ENCODE results near the gene KIRREL1.

The KIRREL1 gene

GRCh38 chr1:158122833-158123388 is 129.5 kb downstream of the KIRREL1 start:
- Histone ChIP-seq H3K4me2 (ENCODE audit: low read length) (no peak overlapping the region), H3K79me2 (ENCODE audit: insufficient read depth, low read length) (no peaks in the 10 kb centered on the region), H3K9ac (ENCODE audit: low read length) (no peak overlapping the region), H3K9me3 (ENCODE audit: low read length) (no peaks in the 10 kb centered on the region), H3K4me3 (ENCODE audit: low read depth, low read length, poor library complexity, severe bottlenecking) (no peak overlapping the region), H3K27ac (ENCODE audit: low read depth, low read length, poor library complexity, severe bottlenecking) (no peak overlapping the region), H4K20me1 (ENCODE audit: insufficient read depth, low read length) (no peaks in the 10 kb centered on the region), H3K4me1 (ENCODE audit: insufficient read depth, low read length, severe bottlenecking) (no peaks in the 10 kb centered on the region), H3K36me3 (ENCODE audit: insufficient read depth, low read length) (no peaks in the 10 kb centered on the region), H3K27me3 (ENCODE audit: insufficient read depth, low read length) (peaks cover 8% of the 10 kb centered on the region), H3F3A (ENCODE audit: insufficient read depth, low read length) (no peaks in the 10 kb centered on the region), H2AFZ (ENCODE audit: low read length) (no peak overlapping the region), H3K9me2 (ENCODE audit: low read depth, low read length) (no peaks in the 10 kb centered on the region)
- TF ChIP-seq EZH2 (IDR thresholded peaks at IDR 0.05; ENCODE audit: borderline replicate concordance, low read length) (no peak), CTCF (IDR thresholded peaks at IDR 0.05; ENCODE audit: low read length) (no peak)

GRCh38 chr1:158124034-158124433 is 130.6 kb downstream of the KIRREL1 start:
- H3K9me2 ChIP-seq (ENCODE audit: low read depth, low read length): no peaks in the 10 kb centered on the region
- no peaks in the 10 kb centered on the region for H3K9me3 ChIP-seq (ENCODE audit: low read length)
- TF ChIP-seq EZH2 (IDR thresholded peaks at IDR 0.05; ENCODE audit: borderline replicate concordance, low read length) (no peak), CTCF (IDR thresholded peaks at IDR 0.05; ENCODE audit: low read length) (no peak)
- H3K4me2 ChIP-seq (ENCODE audit: low read length): no peak overlapping the region
- H3K27me3 ChIP-seq (ENCODE audit: insufficient read depth, low read length): peaks cover 8% of the 10 kb centered on the region
- no peaks in the 10 kb centered on the region for H3K79me2 ChIP-seq (ENCODE audit: insufficient read depth, low read length)
- H3K27ac ChIP-seq (ENCODE audit: low read depth, low read length, poor library complexity, severe bottlenecking): no peak overlapping the region
- no peaks in the 10 kb centered on the region for H4K20me1 ChIP-seq (ENCODE audit: insufficient read depth, low read length)
- no peak overlapping the region for H3K4me3 ChIP-seq (ENCODE audit: low read depth, low read length, poor library complexity, severe bottlenecking)
- H3K36me3 ChIP-seq (ENCODE audit: insufficient read depth, low read length): no peaks in the 10 kb centered on the region
- H3F3A ChIP-seq (ENCODE audit: insufficient read depth, low read length): no peaks in the 10 kb centered on the region
- H3K4me1 ChIP-seq (ENCODE audit: insufficient read depth, low read length, severe bottlenecking): no peaks in the 10 kb centered on the region
- H3K9ac ChIP-seq (ENCODE audit: low read length): no peak overlapping the region
- H2AFZ ChIP-seq (ENCODE audit: low read length): no peak overlapping the region

GRCh38 chr1:158124999-158125398 is 131.6 kb downstream of the KIRREL1 start:
- no peak for TF ChIP-seq EZH2 (IDR thresholded peaks at IDR 0.05; ENCODE audit: borderline replicate concordance, low read length)
- TF ChIP-seq CTCF (IDR thresholded peaks at IDR 0.05; ENCODE audit: low read length): peak; percentile 96
- Histone ChIP-seq H3F3A (ENCODE audit: insufficient read depth, low read length) (no peaks in the 10 kb centered on the region), H3K9me3 (ENCODE audit: low read length) (no peaks in the 10 kb centered on the region), H3K9ac (ENCODE audit: low read length) (no peak overlapping the region), H3K79me2 (ENCODE audit: insufficient read depth, low read length) (no peaks in the 10 kb centered on the region), H4K20me1 (ENCODE audit: insufficient read depth, low read length) (no peaks in the 10 kb centered on the region), H2AFZ (ENCODE audit: low read length) (no peak overlapping the region), H3K4me1 (ENCODE audit: insufficient read depth, low read length, severe bottlenecking) (no peaks in the 10 kb centered on the region), H3K27ac (ENCODE audit: low read depth, low read length, poor library complexity, severe bottlenecking) (no peak overlapping the region), H3K4me2 (ENCODE audit: low read length) (no peak overlapping the region), H3K9me2 (ENCODE audit: low read depth, low read length) (no peaks in the 10 kb centered on the region), H3K4me3 (ENCODE audit: low read depth, low read length, poor library complexity, severe bottlenecking) (no peak overlapping the region), H3K36me3 (ENCODE audit: insufficient read depth, low read length) (no peaks in the 10 kb centered on the region), H3K27me3 (ENCODE audit: insufficient read depth, low read length) (peaks cover 8% of the 10 kb centered on the region)
